ENCODE measurements around the gene SLC26A1. TPM values are rescaled to one million over a fixed set of nuclear protein-coding genes. Genes with fewer than 3 reads are reported as not detected.

Gene SLC26A1
- total RNA-seq, 1 experiment from 2014 or later, result 1.8 TPM

DNA sequence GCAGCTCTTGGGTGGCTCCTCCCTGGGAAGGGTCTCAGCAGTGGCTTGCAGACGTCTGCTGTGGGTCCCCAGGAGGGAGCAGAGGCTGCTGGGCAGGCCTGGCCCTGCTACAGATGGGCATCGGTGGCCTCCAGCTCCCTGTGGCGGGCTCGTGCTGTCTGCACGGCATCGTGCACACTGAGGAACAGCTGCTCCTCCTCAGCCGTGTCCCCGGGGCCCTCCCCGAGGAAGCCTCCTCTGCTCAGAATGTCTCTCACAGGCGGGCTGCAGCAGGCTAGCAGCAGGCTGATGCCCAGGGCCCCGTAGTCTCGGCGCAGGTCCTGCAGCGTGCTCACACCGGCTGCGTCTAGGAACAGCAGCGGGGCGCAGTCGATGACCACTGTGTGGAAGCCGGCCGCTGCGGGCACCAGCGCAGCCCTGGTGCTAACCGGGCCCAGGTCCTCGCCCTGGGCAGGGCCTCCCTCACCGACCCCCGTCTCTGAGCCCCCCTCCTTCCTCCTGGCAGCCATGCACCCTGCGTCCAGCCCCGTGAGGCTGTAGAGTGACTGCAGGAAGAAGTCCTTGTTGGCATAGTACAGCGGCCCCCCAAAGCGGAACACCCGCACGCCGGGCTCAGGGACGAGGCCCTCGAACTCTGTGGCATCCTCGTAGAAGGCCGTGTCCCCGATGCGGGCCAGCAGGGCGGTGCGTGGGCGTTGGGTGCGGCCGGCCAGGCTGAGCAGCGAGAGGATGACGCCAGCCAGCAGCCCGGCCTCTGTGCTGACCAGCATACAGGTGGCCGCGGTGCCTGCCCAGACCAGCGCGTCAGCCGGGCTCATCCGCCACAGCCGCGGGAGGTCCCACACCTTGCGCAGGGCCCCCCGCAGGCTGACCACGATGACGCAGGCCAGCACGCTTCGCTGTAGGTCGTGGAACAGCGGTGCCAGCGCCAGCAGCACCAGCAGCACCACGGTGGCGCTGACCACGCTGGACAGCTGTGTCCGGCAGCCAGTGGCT, 4.2 kb downstream of the SLC26A1 start:
- H3K4me1 ChIP-seq (ENCODE audit: control insufficient read depth, insufficient read depth, low read length), result peaks cover 23% of the 10 kb centered on the region
- no peak overlapping the region for H3K27ac ChIP-seq (ENCODE audit: low read length)
- no peak overlapping the region for H3K4me3 ChIP-seq (ENCODE audit: low read depth in 2 of 2, low read length in 2 of 2)
- intact Hi-C loops (cut with micrococcal nuclease; ENCODE audit: unreplicated experiment) (no loop called here), in situ Hi-C loops (cut with HindIII; ENCODE audit: low pct_unique_long_range_greater_than_20kb, low sequenced_read_pairs) (no loop called here)
- ChIA-PET POLR2A (no interaction called here), CTCF (no interaction called here)
- TF ChIP-seq SIN3A (IDR thresholded peaks at IDR 0.05; ENCODE audit: borderline replicate concordance, insufficient read depth, low read depth, low read length), result no peak
- TF ChIP-seq, protein P1, sequence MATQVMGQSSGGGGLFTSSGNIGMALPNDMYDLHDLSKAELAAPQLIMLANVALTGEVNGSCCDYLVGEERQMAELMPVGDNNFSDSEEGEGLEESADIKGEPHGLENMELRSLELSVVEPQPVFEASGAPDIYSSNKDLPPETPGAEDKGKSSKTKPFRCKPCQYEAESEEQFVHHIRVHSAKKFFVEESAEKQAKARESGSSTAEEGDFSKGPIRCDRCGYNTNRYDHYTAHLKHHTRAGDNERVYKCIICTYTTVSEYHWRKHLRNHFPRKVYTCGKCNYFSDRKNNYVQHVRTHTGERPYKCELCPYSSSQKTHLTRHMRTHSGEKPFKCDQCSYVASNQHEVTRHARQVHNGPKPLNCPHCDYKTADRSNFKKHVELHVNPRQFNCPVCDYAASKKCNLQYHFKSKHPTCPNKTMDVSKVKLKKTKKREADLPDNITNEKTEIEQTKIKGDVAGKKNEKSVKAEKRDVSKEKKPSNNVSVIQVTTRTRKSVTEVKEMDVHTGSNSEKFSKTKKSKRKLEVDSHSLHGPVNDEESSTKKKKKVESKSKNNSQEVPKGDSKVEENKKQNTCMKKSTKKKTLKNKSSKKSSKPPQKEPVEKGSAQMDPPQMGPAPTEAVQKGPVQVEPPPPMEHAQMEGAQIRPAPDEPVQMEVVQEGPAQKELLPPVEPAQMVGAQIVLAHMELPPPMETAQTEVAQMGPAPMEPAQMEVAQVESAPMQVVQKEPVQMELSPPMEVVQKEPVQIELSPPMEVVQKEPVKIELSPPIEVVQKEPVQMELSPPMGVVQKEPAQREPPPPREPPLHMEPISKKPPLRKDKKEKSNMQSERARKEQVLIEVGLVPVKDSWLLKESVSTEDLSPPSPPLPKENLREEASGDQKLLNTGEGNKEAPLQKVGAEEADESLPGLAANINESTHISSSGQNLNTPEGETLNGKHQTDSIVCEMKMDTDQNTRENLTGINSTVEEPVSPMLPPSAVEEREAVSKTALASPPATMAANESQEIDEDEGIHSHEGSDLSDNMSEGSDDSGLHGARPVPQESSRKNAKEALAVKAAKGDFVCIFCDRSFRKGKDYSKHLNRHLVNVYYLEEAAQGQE (IDR thresholded peaks at IDR 0.05; ENCODE audit: insufficient read depth in 1 of 2, low read depth in 2 of 2, low read length in 1 of 2), result no peak
- TF ChIP-seq POLR2AphosphoS5 (IDR thresholded peaks at IDR 0.05; ENCODE audit: low read depth, low read length), result no peak
- no peak for TF ChIP-seq TCF7L2 (IDR thresholded peaks at IDR 0.05; ENCODE audit: low read depth, low read length)
- TF ChIP-seq, protein P2, sequence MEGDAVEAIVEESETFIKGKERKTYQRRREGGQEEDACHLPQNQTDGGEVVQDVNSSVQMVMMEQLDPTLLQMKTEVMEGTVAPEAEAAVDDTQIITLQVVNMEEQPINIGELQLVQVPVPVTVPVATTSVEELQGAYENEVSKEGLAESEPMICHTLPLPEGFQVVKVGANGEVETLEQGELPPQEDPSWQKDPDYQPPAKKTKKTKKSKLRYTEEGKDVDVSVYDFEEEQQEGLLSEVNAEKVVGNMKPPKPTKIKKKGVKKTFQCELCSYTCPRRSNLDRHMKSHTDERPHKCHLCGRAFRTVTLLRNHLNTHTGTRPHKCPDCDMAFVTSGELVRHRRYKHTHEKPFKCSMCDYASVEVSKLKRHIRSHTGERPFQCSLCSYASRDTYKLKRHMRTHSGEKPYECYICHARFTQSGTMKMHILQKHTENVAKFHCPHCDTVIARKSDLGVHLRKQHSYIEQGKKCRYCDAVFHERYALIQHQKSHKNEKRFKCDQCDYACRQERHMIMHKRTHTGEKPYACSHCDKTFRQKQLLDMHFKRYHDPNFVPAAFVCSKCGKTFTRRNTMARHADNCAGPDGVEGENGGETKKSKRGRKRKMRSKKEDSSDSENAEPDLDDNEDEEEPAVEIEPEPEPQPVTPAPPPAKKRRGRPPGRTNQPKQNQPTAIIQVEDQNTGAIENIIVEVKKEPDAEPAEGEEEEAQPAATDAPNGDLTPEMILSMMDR (IDR thresholded peaks at IDR 0.05), result no peak
- no TSS peak for BruUV-seq (replicated peaks)
- no peak for DNase-seq (ENCODE audit: low read depth, low spot score)
- no peaks in the 10 kb centered on the region for H3K36me3 ChIP-seq (ENCODE audit: control insufficient read depth, insufficient read depth, low read length)
- no peak for ATAC-seq
- H3K27me3 ChIP-seq (ENCODE audit: control insufficient read depth, insufficient read depth, low read length), result no peaks in the 10 kb centered on the region
- H3K9me3 ChIP-seq (ENCODE audit: control insufficient read depth, insufficient read depth, low read depth, low read length), result no peaks in the 10 kb centered on the region

DNA sequence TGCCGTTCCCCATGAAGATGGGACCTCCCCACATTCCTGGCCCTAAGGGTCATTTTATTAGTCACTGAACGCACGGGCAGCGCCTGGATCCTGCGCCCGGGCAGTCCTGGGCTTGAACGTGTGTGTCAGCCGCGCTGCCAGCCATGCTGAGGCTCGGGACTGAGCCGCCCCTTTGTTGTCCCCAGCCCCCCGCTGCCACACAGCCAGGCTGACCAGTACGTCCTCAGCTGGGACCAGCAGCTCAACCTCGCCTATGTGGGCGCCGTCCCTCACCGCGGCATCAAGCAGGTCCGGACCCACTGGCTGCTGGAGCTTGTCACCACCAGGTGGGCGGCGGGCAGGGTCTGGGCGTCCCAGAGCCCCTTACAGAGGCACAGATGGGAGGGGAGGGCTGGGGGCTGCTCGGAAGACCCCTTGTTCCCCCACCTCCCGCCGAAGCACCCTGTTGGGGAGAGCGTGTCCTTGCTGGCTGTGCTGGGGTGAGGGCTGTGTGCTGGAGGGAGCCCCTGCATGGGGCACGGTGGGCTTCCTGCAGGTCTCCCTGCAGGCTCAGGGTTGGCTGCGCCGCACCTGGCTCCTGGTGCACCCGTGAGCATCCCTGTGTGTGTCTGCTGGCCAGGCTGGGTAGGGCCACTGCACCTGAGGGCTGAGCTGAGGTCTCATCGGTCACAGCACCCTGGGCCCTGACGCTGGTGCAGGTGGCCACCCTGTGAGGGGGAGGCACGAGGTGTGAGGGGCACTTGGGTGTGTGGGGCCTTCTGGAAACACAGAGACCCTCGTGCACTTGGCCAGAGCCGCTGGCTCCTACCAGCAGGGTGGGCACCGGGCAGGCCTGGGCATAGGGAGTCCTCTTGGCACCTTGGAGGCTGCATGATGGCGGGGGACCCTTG, 5.3 kb downstream of the SLC26A1 start:
- intact Hi-C loops (cut with micrococcal nuclease; ENCODE audit: unreplicated experiment) (no loop called here), in situ Hi-C loops (cut with HindIII; ENCODE audit: low pct_unique_long_range_greater_than_20kb, low sequenced_read_pairs) (no loop called here)
- no peak for ATAC-seq
- no peaks in the 10 kb centered on the region for H3K36me3 ChIP-seq (ENCODE audit: control insufficient read depth, insufficient read depth, low read length)
- no peaks in the 10 kb centered on the region for H3K9me3 ChIP-seq (ENCODE audit: control insufficient read depth, insufficient read depth, low read depth, low read length)
- no peaks in the 10 kb centered on the region for H3K27me3 ChIP-seq (ENCODE audit: control insufficient read depth, insufficient read depth, low read length)
- DNase-seq (ENCODE audit: low read depth, low spot score), result no peak
- TF ChIP-seq SIN3A (IDR thresholded peaks at IDR 0.05; ENCODE audit: borderline replicate concordance, insufficient read depth, low read depth, low read length), result no peak
- TF ChIP-seq POLR2AphosphoS5 (IDR thresholded peaks at IDR 0.05; ENCODE audit: low read depth, low read length), result no peak
- no peak for TF ChIP-seq TCF7L2 (IDR thresholded peaks at IDR 0.05; ENCODE audit: low read depth, low read length)
- TF ChIP-seq, protein P1 (IDR thresholded peaks at IDR 0.05; ENCODE audit: insufficient read depth in 1 of 2, low read depth in 2 of 2, low read length in 1 of 2), result no peak
- TF ChIP-seq, protein P2 (IDR thresholded peaks at IDR 0.05), result no peak
- no TSS peak for BruUV-seq (replicated peaks)
- ChIA-PET POLR2A (interaction anchor here (0.5 to 1.2 kb wide), 2 partner anchors 23 to 58 kb away, joined by 5 to 10 read pairs; partner anchors contain the start of gene FGFRL1), CTCF (interaction anchor here (0.7 kb wide), 1 partner anchor 52 kb away, joined by 3 read pairs; no protein-coding TSS in a partner anchor)
- H3K4me1 ChIP-seq (ENCODE audit: control insufficient read depth, insufficient read depth, low read length), result peaks cover 12% of the 10 kb centered on the region
- H3K4me3 ChIP-seq (ENCODE audit: low read depth in 2 of 2, low read length in 2 of 2), result peak overlapping the region; percentile 61 to 67
- H3K27ac ChIP-seq (ENCODE audit: low read length), result no peak overlapping the region; the same call in 1 of the 2 replicates

Data from Panc1 (cell line).